ENCODE measurements around the gene SLC4A9.

The SLC4A9 gene

DNA sequence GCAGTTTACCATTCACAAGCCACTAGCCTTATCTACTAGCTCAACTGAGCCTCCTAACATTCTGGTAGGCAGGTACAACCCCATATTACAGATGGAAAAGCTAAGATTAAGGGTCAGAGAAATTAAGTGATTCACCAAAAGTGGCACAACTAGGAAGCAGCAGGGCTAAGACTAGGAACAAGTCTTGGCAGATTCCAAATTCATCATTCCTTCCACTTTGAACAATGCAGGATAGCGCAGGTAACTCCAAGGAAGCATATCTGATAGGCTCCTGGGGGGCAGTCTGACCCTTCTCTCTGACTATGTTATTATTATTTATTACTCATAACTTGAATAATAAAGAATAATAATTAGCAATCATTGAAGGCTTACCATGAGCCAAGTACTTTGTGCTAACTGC, 22.1 kb upstream of the SLC4A9 start:
- TF ChIP-seq, protein P1, sequence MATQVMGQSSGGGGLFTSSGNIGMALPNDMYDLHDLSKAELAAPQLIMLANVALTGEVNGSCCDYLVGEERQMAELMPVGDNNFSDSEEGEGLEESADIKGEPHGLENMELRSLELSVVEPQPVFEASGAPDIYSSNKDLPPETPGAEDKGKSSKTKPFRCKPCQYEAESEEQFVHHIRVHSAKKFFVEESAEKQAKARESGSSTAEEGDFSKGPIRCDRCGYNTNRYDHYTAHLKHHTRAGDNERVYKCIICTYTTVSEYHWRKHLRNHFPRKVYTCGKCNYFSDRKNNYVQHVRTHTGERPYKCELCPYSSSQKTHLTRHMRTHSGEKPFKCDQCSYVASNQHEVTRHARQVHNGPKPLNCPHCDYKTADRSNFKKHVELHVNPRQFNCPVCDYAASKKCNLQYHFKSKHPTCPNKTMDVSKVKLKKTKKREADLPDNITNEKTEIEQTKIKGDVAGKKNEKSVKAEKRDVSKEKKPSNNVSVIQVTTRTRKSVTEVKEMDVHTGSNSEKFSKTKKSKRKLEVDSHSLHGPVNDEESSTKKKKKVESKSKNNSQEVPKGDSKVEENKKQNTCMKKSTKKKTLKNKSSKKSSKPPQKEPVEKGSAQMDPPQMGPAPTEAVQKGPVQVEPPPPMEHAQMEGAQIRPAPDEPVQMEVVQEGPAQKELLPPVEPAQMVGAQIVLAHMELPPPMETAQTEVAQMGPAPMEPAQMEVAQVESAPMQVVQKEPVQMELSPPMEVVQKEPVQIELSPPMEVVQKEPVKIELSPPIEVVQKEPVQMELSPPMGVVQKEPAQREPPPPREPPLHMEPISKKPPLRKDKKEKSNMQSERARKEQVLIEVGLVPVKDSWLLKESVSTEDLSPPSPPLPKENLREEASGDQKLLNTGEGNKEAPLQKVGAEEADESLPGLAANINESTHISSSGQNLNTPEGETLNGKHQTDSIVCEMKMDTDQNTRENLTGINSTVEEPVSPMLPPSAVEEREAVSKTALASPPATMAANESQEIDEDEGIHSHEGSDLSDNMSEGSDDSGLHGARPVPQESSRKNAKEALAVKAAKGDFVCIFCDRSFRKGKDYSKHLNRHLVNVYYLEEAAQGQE (IDR thresholded peaks at IDR 0.05; ENCODE audit: insufficient read depth in 1 of 2, low read depth in 2 of 2, low read length in 2 of 2), result no peak
- TF ChIP-seq TAF1 (IDR thresholded peaks at IDR 0.05; ENCODE audit: borderline replicate concordance, insufficient read depth, low read length), result no peak
- no peak for TF ChIP-seq SIN3A (IDR thresholded peaks at IDR 0.05; ENCODE audit: borderline replicate concordance, insufficient read depth, low read length)
- no peak for TF ChIP-seq POLR2AphosphoS5 (IDR thresholded peaks at IDR 0.05; ENCODE audit: low read depth, low read length)
- no peak for TF ChIP-seq FOXP2 (optimal IDR thresholded peaks at IDR 0.05; ENCODE audit: borderline replicate concordance, extremely low read depth, extremely low read length, insufficient read depth)

DNA sequence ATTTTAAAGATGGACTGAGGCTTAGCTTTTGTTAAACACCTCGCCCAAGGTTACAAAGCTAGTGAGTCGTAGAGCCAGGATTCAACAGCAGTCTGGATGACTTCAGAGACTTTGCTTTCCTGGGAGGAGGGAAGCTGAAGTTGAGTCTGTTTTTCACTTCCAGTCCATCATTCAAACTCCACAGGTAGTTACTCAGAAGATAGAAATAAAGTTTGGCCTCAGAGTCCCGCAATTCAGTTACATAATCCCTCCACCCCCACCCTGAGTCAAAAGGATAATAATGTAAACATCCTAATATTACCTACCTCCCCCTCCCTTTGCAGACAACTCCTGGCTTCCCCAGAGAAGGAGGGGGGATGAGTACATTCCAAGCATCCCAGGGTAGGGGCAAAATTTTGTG, 21.7 kb upstream of the SLC4A9 start:
- TF ChIP-seq, protein P1 (IDR thresholded peaks at IDR 0.05; ENCODE audit: insufficient read depth in 1 of 2, low read depth in 2 of 2, low read length in 2 of 2), result no peak
- TF ChIP-seq SIN3A (IDR thresholded peaks at IDR 0.05; ENCODE audit: borderline replicate concordance, insufficient read depth, low read length) (no peak), TAF1 (IDR thresholded peaks at IDR 0.05; ENCODE audit: borderline replicate concordance, insufficient read depth, low read length) (no peak)

DNA sequence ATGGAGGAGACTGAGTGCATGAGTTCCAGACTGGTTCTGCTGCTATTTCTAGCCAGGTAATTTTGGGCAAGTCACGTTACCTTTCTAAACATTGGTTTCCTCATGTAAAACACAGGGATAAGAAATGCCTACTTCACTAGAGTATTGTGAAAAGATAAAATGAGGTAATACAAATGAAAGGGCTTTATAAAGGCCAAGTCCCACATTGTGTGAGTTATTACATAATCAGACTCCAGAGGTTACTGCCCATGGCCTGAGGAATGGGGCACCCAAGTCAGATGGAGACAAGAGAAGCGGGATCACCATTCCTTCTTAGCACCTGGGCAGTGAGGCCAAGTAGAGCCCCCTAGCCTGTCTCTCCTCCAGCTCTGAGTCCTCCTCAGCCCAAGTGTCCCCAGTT, 21.1 kb upstream of the SLC4A9 start:
- TF ChIP-seq SIN3A (IDR thresholded peaks at IDR 0.05; ENCODE audit: borderline replicate concordance, insufficient read depth, low read length) (no peak), POLR2AphosphoS5 (IDR thresholded peaks at IDR 0.05; ENCODE audit: low read depth, low read length) (no peak), TAF1 (IDR thresholded peaks at IDR 0.05; ENCODE audit: borderline replicate concordance, insufficient read depth, low read length) (no peak), FOXP2 (optimal IDR thresholded peaks at IDR 0.05; ENCODE audit: borderline replicate concordance, extremely low read depth, extremely low read length, insufficient read depth) (no peak)
- TF ChIP-seq, protein P1 (IDR thresholded peaks at IDR 0.05; ENCODE audit: insufficient read depth in 1 of 2, low read depth in 2 of 2, low read length in 2 of 2), result no peak

DNA sequence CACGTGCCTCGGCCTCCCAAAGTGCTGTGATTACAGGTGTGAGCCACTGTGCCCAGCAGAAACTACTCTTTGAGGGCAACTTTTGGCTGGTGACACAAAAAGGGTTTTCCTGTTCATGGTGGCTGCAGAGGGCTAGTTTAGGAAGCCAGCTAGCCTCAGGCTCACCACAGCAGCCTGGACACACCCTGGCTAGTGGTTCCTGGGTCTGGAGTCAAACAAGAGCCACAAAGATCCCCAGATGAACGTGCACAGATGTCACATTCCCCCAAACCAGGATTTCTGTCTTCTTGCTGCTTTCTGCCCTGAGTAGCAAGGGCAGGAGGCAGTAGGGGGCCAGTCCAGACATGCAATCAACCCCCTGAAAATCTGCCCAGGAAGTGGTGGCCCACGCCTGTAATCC, 20.4 kb upstream of the SLC4A9 start:
- TF ChIP-seq POLR2AphosphoS5 (IDR thresholded peaks at IDR 0.05; ENCODE audit: low read depth, low read length), result no peak
- no peak for TF ChIP-seq SIN3A (IDR thresholded peaks at IDR 0.05; ENCODE audit: borderline replicate concordance, insufficient read depth, low read length)
- no peak for TF ChIP-seq TAF1 (IDR thresholded peaks at IDR 0.05; ENCODE audit: borderline replicate concordance, insufficient read depth, low read length)
- no peak for TF ChIP-seq FOXP2 (optimal IDR thresholded peaks at IDR 0.05; ENCODE audit: borderline replicate concordance, extremely low read depth, extremely low read length, insufficient read depth)
- TF ChIP-seq, protein P1 (IDR thresholded peaks at IDR 0.05; ENCODE audit: insufficient read depth in 1 of 2, low read depth in 2 of 2, low read length in 2 of 2), result no peak

DNA sequence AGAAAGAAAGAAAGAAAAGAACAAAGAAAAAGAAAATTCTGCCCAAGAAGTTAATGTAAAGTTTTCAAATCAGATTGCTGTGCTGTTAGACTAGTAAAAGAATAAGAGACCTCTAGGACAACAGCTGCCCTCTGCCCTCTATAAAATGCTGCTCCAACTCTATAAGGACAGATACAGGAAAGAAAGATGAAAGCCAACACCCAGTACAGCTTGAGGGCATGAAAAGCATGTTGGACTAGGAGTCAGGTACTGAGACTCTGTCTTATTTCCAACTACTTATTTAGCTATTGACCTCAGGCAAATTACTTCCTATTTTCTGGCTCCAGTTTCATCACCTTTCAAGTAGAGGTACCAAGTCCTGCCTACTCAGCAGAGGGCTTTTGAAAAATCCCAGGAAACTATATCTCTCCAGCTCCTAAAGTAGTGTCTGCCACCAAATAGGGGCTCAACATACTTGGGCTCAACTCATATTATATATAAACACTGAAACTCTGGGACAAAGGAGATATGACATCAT, 19.3 kb upstream of the SLC4A9 start:
- no peak for TF ChIP-seq TAF1 (IDR thresholded peaks at IDR 0.05; ENCODE audit: borderline replicate concordance, insufficient read depth, low read length)
- no peak for TF ChIP-seq SIN3A (IDR thresholded peaks at IDR 0.05; ENCODE audit: borderline replicate concordance, insufficient read depth, low read length)
- TF ChIP-seq, protein P1 (IDR thresholded peaks at IDR 0.05; ENCODE audit: insufficient read depth in 1 of 2, low read depth in 2 of 2, low read length in 2 of 2), result no peak
- TF ChIP-seq FOXP2 (optimal IDR thresholded peaks at IDR 0.05; ENCODE audit: borderline replicate concordance, extremely low read depth, extremely low read length, insufficient read depth), result no peak
- TF ChIP-seq POLR2AphosphoS5 (IDR thresholded peaks at IDR 0.05; ENCODE audit: low read depth, low read length), result no peak
